IPS-20b (cell line): ENCODE measurements around the gene DVL1.
"Not testable (repeated sequence)": the region's sequence is repeated elsewhere in the genome, so short reads cannot be mapped to it uniquely, and the experiment has no call there.

Experiments
- H3K27ac ChIP-seq: one replicate; pipeline ENCODE4 v1.5.1; 2013; ENCODE audit warnings: low read length
- H3K27me3 ChIP-seq: 2 replicates; pipeline ENCODE4 v1.6.1; 2013; ENCODE audit warnings: mild to moderate bottlenecking, low read length, inconsistent platforms; ENCODE audit not compliant: insufficient read depth
- H3K36me3 ChIP-seq: 2 replicates; pipeline ENCODE4 v1.6.1; 2013; ENCODE audit warnings: low read depth, mild to moderate bottlenecking, inconsistent platforms, low read length, moderate library complexity; ENCODE audit not compliant: insufficient read depth
- H3K4me1 ChIP-seq: 2 replicates; pipeline ENCODE4 v1.6.1; 2013; ENCODE audit warnings: mild to moderate bottlenecking, control low read depth, inconsistent platforms, low read length, moderate library complexity; ENCODE audit not compliant: insufficient read depth
- H3K4me3 ChIP-seq: 2 replicates; pipeline ENCODE4 v1.5.1; 2013; ENCODE audit warnings: mild to moderate bottlenecking, low read length, inconsistent platforms
- H3K9ac ChIP-seq: 2 replicates; pipeline ENCODE4 v1.6.1; 2013; ENCODE audit warnings: low read depth, mild to moderate bottlenecking, inconsistent platforms, low read length, moderate library complexity
- H3K9me3 ChIP-seq: 2 replicates; pipeline ENCODE4 v1.6.1; 2013; ENCODE audit warnings: mild to moderate bottlenecking, low read depth, low read length, inconsistent platforms; ENCODE audit not compliant: insufficient read depth

Gene DVL1

DNA sequence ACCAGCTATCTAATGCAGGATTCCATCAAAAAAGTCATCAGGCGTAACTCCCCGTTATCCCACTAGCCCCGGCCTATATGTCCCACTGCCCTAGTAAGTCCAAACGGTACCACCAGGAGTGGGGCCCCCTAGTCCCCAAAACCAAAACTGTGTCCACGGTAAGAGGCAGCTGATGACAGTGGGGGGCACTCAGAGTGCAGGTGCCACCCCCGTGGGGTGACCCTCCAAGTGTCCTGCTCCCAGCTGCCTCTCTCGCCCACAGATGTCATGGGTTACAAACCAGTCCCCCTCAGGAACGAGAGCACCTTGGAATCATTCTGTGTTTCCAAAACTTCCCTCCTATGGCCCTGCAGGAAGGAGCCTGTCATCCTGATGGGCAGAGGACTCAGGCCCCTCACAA lies 36.7 kb upstream of the DVL1 start:
- Histone ChIP-seq H3K4me3 (no peak overlapping the region), H3K36me3 (peaks cover 59% of the 10 kb centered on the region), H3K4me1 (no peaks in the 10 kb centered on the region), H3K9me3 (no peaks in the 10 kb centered on the region), H3K27me3 (no peaks in the 10 kb centered on the region), H3K9ac (no peak overlapping the region), H3K27ac (no peak overlapping the region)

GRCh38 chr1:1385339-1385738 lies 36.1 kb upstream of the DVL1 start:
- not testable (repeated sequence) for H3K4me1 ChIP-seq, H3K27me3 ChIP-seq, H3K4me3 ChIP-seq, H3K9me3 ChIP-seq, H3K27ac ChIP-seq, H3K9ac ChIP-seq
- H3K36me3 ChIP-seq = peaks cover 53% of the 10 kb centered on the region

GRCh38 chr1:1381294-1381693 lies 32.1 kb upstream of the DVL1 start:
- no peak overlapping the region for H3K4me3 ChIP-seq
- H3K27ac ChIP-seq = no peak overlapping the region
- H3K9ac ChIP-seq = no peak overlapping the region
- no peaks in the 10 kb centered on the region for H3K9me3 ChIP-seq
- H3K4me1 ChIP-seq = no peaks in the 10 kb centered on the region
- H3K27me3 ChIP-seq = no peaks in the 10 kb centered on the region
- peaks cover 13% of the 10 kb centered on the region for H3K36me3 ChIP-seq

DNA sequence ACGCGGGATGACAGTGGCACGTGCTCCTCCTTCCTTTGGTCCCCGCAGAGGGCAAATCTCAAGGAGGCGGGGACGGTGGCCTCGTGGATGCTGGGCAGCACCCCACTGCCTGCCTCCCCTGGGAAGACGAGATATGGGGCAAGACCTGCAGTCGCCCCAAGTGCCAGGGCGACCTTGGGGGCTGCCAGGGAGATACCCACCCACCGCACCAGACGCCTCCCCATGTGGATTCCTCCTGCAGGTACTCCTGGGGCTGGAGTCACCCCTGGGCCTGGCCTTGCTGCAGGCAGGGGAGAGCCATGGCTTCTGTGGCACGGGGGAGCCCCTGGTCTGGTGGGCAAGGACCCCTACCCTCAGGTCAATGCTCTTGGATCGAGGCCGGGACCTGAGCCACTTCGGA lies 31.6 kb upstream of the DVL1 start:
- Histone ChIP-seq H3K36me3 (peaks cover 8% of the 10 kb centered on the region), H3K4me1 (no peaks in the 10 kb centered on the region), H3K9ac (no peak overlapping the region), H3K9me3 (no peaks in the 10 kb centered on the region), H3K27ac (no peak overlapping the region), H3K27me3 (no peaks in the 10 kb centered on the region), H3K4me3 (no peak overlapping the region)

GRCh38 chr1:1377540-1378205 lies 28.5 kb upstream of the DVL1 start:
- Histone ChIP-seq H3K27ac (no peak overlapping the region), H3K4me1 (no peaks in the 10 kb centered on the region), H3K27me3 (no peaks in the 10 kb centered on the region), H3K9me3 (no peaks in the 10 kb centered on the region), H3K9ac (no peak overlapping the region), H3K4me3 (no peak overlapping the region), H3K36me3 (peaks cover 10% of the 10 kb centered on the region; the same call in 1 of the 2 replicates)

DNA sequence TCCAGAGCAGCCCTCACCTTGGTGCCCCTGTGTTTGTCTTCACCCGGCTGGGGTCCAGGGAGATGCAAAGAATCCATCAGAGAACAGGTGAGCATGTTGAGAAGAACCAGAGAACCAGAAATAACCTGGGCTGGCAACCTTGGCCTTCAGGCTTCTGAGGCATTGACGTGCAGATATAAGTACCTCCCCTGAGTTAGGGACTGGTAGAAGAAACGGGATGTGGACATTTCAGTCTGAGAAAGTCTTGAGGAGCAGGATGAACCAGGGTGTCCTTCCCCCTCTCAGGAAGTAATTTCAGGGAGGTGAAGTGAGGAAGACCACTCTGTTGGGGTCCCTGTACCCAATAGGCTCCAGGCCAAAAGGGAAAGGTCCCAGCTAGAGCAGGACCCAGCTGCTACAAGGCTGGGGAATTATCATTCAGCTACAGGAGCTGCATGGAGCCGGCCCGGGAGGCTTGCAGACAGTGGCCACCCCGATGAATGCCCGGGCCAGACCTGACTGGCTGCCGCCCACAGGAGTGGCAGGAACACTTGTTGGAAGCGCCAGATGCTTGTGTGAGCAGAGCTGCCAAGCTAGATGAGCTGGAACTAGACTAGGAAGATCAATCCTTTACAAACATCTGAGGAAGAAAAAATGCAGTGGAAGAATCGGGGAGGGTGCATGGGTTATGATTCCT lies 27.5 kb upstream of the DVL1 start:
- H3K27ac ChIP-seq = no peak overlapping the region
- H3K27me3 ChIP-seq = no peaks in the 10 kb centered on the region
- H3K36me3 ChIP-seq = peaks cover 10% of the 10 kb centered on the region; the same call in 1 of the 2 replicates
- H3K4me1 ChIP-seq = no peaks in the 10 kb centered on the region
- H3K9me3 ChIP-seq = no peaks in the 10 kb centered on the region
- no peak overlapping the region for H3K4me3 ChIP-seq
- H3K9ac ChIP-seq = no peak overlapping the region

GRCh38 chr1:1374929-1375662 lies 25.9 kb upstream of the DVL1 start, which contains the start of gene AURKAIP1:
AURKAIP1 (minus strand) TSS chr1:1375207; CDS start chr1:1374756, 451 bp downstream.
- Histone ChIP-seq H3K4me3 (peak within 1 kb of the TSS; percentile 87), H3K27ac (peak within 1 kb of the TSS; percentile 71), H3K9ac (peak within 1 kb of the TSS; percentile 91), H3K4me1 (no peaks in the 10 kb centered on the region), H3K36me3 (peaks cover 10% of the 10 kb centered on the region; the same call in 1 of the 2 replicates), H3K27me3 (no peaks in the 10 kb centered on the region), H3K9me3 (no peaks in the 10 kb centered on the region)

- H3K4me3 ChIP-seq = peak overlapping the region; percentile 87
- H3K9me3 ChIP-seq = no peaks in the 10 kb centered on the region
- H3K27me3 ChIP-seq = no peaks in the 10 kb centered on the region
- H3K9ac ChIP-seq = peak overlapping the region; percentile 91
- peak overlapping the region; percentile 65 for H3K27ac ChIP-seq
- no peaks in the 10 kb centered on the region for H3K4me1 ChIP-seq
- H3K36me3 ChIP-seq = peaks cover 10% of the 10 kb centered on the region; the same call in 1 of the 2 replicates
Measured at GRCh38 chr1:1374589-1374928, 25.3 kb upstream of the DVL1 start.

- no peaks in the 10 kb centered on the region for H3K9me3 ChIP-seq
- H3K27me3 ChIP-seq = no peaks in the 10 kb centered on the region
- H3K27ac ChIP-seq = no peak overlapping the region
- H3K36me3 ChIP-seq = peaks cover 10% of the 10 kb centered on the region; the same call in 1 of the 2 replicates
- peak overlapping the region; percentile 87 for H3K4me3 ChIP-seq
- no peaks in the 10 kb centered on the region for H3K4me1 ChIP-seq
- peak overlapping the region; percentile 91 for H3K9ac ChIP-seq
Measured at GRCh38 chr1:1373815-1374588, 24.8 kb upstream of the DVL1 start.

DNA sequence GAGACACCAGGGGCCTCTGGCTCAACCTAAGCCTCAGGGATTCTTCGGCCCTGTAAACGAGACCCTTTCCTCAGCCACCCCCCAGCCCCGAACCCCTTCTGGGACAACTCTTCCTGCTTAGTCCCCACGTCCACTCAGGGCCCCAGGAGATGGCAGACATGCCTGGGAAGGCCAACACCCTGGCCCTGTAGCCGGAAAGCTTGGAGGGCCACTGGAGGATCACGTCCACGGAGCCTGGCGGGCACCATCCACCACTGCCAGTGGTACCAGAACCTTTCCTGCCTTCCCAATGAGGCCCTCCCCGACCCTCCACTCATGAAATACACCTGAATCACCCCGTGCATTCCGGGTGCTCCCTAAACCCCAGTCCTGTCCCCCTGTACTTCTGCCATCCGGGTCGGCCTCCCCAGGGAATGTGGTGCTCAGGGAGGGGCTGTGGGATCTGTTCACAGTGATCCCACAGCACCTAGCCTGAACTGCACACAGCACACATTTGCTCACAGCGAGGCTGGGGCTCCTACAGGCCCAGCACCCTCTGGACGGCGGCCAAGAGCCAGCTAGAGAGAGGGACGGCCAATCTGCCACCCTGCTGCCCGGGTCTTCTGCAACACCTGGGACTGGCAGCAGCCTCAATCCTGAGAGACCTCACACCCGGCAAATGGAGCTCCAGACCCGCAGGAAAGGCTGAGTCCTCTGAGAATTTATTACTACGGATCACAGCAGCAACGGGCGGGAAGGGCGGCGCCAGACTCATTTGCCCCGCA lies 24.0 kb upstream of the DVL1 start:
- peak overlapping the region; percentile 87; the same call in 1 of the 2 replicates for H3K4me3 ChIP-seq
- peaks cover 10% of the 10 kb centered on the region; the same call in 1 of the 2 replicates for H3K36me3 ChIP-seq
- no peaks in the 10 kb centered on the region for H3K27me3 ChIP-seq
- H3K27ac ChIP-seq = no peak overlapping the region
- no peak overlapping the region for H3K9ac ChIP-seq
- H3K9me3 ChIP-seq = no peaks in the 10 kb centered on the region
- H3K4me1 ChIP-seq = no peaks in the 10 kb centered on the region
